ENCODE measurements around the gene SLX4IP. TPM values are rescaled to one million over a fixed set of nuclear protein-coding genes. Genes with fewer than 3 reads are reported as not detected.

Gene SLX4IP
- total RNA-seq, 1 experiment from 2014 or later, result 7.4 TPM

- Mint-ChIP-seq H3K4me1 (peaks cover 48% of the 10 kb centered on the region), H3K4me3 (no peak overlapping the region), H3K27ac (peak overlapping the region; percentile 7; the same call in 1 of the 2 replicates), H3K36me3 (no peaks in the 10 kb centered on the region), H3K9me3 (no peaks in the 10 kb centered on the region), H3K27me3 (ENCODE audit: low read depth) (no peaks in the 10 kb centered on the region)
- no peak for DNase-seq (ENCODE audit: low spot score)
- ChIA-PET POLR2A (no interaction called here), CTCF (interaction anchor here (1.6 kb wide), 1 partner anchor 15 kb away, joined by 4 read pairs; no protein-coding TSS in a partner anchor)
- no peak for ATAC-seq
- TF ChIP-seq, protein P1, sequence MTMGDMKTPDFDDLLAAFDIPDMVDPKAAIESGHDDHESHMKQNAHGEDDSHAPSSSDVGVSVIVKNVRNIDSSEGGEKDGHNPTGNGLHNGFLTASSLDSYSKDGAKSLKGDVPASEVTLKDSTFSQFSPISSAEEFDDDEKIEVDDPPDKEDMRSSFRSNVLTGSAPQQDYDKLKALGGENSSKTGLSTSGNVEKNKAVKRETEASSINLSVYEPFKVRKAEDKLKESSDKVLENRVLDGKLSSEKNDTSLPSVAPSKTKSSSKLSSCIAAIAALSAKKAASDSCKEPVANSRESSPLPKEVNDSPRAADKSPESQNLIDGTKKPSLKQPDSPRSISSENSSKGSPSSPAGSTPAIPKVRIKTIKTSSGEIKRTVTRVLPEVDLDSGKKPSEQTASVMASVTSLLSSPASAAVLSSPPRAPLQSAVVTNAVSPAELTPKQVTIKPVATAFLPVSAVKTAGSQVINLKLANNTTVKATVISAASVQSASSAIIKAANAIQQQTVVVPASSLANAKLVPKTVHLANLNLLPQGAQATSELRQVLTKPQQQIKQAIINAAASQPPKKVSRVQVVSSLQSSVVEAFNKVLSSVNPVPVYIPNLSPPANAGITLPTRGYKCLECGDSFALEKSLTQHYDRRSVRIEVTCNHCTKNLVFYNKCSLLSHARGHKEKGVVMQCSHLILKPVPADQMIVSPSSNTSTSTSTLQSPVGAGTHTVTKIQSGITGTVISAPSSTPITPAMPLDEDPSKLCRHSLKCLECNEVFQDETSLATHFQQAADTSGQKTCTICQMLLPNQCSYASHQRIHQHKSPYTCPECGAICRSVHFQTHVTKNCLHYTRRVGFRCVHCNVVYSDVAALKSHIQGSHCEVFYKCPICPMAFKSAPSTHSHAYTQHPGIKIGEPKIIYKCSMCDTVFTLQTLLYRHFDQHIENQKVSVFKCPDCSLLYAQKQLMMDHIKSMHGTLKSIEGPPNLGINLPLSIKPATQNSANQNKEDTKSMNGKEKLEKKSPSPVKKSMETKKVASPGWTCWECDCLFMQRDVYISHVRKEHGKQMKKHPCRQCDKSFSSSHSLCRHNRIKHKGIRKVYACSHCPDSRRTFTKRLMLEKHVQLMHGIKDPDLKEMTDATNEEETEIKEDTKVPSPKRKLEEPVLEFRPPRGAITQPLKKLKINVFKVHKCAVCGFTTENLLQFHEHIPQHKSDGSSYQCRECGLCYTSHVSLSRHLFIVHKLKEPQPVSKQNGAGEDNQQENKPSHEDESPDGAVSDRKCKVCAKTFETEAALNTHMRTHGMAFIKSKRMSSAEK (CRISPR knock-in tag; IDR thresholded peaks at IDR 0.05; ENCODE audit: borderline replicate concordance), result no peak
- TF ChIP-seq ZBTB21 (CRISPR knock-in tag; IDR thresholded peaks at IDR 0.05; ENCODE audit: borderline replicate concordance) (no peak), ATF3 (CRISPR knock-in tag; conservative IDR thresholded peaks at IDR 0.05) (no peak), TP53 (CRISPR knock-in tag; IDR thresholded peaks at IDR 0.05) (no peak), PRRX2 (CRISPR knock-in tag; IDR thresholded peaks at IDR 0.05) (no peak), ZNF138 (CRISPR knock-in tag; conservative IDR thresholded peaks at IDR 0.05) (no peak), IRF1 (CRISPR knock-in tag; IDR thresholded peaks at IDR 0.05) (no peak), ETV6 (CRISPR knock-in tag; IDR thresholded peaks at IDR 0.05) (no peak), ZNF317 (CRISPR knock-in tag; IDR thresholded peaks at IDR 0.05; ENCODE audit: borderline replicate concordance, low read depth) (no peak), GRHL2 (CRISPR knock-in tag; IDR thresholded peaks at IDR 0.05; ENCODE audit: insufficient replicate concordance, severe bottlenecking) (no peak), NR3C1 (CRISPR knock-in tag; conservative IDR thresholded peaks at IDR 0.05; ENCODE audit: low read depth) (no peak), GABPB1 (CRISPR knock-in tag; IDR thresholded peaks at IDR 0.05) (no peak), FOXK1 (CRISPR knock-in tag; IDR thresholded peaks at IDR 0.05) (no peak), ZNF232 (CRISPR knock-in tag; IDR thresholded peaks at IDR 0.05) (no peak), JAZF1 (CRISPR knock-in tag; IDR thresholded peaks at IDR 0.05) (no peak), FOXP1 (CRISPR knock-in tag; IDR thresholded peaks at IDR 0.05; ENCODE audit: borderline replicate concordance) (no peak), ZNF281 (CRISPR knock-in tag; IDR thresholded peaks at IDR 0.05) (no peak), MYBL2 (CRISPR knock-in tag; IDR thresholded peaks at IDR 0.05) (no peak)
- TF ChIP-seq, protein P2, sequence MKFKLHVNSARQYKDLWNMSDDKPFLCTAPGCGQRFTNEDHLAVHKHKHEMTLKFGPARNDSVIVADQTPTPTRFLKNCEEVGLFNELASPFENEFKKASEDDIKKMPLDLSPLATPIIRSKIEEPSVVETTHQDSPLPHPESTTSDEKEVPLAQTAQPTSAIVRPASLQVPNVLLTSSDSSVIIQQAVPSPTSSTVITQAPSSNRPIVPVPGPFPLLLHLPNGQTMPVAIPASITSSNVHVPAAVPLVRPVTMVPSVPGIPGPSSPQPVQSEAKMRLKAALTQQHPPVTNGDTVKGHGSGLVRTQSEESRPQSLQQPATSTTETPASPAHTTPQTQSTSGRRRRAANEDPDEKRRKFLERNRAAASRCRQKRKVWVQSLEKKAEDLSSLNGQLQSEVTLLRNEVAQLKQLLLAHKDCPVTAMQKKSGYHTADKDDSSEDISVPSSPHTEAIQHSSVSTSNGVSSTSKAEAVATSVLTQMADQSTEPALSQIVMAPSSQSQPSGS (CRISPR knock-in tag; IDR thresholded peaks at IDR 0.05; ENCODE audit: borderline replicate concordance, low read depth), result no peak
- TF ChIP-seq, protein P3, sequence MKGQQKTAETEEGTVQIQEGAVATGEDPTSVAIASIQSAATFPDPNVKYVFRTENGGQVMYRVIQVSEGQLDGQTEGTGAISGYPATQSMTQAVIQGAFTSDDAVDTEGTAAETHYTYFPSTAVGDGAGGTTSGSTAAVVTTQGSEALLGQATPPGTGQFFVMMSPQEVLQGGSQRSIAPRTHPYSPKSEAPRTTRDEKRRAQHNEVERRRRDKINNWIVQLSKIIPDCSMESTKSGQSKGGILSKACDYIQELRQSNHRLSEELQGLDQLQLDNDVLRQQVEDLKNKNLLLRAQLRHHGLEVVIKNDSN (CRISPR knock-in tag; IDR thresholded peaks at IDR 0.05), result no peak
These were observed 86.1 kb downstream of the SLX4IP start for GRCh38 chr20:10521068-10521831.

Measured in WTC11 (cell line).